GM18505 (cell line): ENCODE data around the gene CDHR4.
"Not testable (repeated sequence)": the region's sequence is repeated elsewhere in the genome, so short reads cannot be mapped to it uniquely, and the experiment has no call there.

Experiments
- ATAC-seq: cut with Tn5 transposase; IDR thresholded peaks from one replicate; pipeline ENCODE4 v1.9.1; 2021; ENCODE audit not compliant: unreplicated experiment
- POLR2A ChIP-seq: IDR thresholded peaks from 4 replicates; pipeline ENCODE4 v1.6.1; 2011; ENCODE audit warnings: borderline replicate concordance; ENCODE audit not compliant: insufficient read depth, insufficient read length; ENCODE audit errors: extremely low read depth

Gene CDHR4

DNA sequence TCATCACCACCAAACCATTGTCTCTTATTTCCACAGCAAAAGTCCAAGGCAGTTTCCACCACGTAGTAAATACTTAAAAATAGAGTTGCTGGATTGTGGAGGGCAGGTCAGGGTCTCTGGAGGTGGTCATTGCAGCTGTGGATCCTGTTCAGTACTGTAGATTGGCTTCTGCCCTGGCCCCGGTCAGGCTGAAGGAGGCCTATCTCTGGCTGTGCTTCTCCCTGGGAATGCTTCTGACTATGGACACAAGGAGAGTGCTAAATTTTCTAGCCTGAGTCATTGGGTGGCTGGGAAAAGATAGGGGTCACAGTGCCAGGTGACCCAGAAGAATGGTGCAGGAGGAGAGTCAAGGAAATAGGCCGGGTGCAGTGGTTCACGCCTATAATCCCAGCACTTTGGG lies 49.6 kb downstream of the CDHR4 start:
- no peak for ATAC-seq
- TF ChIP-seq POLR2A, result no peak

DNA sequence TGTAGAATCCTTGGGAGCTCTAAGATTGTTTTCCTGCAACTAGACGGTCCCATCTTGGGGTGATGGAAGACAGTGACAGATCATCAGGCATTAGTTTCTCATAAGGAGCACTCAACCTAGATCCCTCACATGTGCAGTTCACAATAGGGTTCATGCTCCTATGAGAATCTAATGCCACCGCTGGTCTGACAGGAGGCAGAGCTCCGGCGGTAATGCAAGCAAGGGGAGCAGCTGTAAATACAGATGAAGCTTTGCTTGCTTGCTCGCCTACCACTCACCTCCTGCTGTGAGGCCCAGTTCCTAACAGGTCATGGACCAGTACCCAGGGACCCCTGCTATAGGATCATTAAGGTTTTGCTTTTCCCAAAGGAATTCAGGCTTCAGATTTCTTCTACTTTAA lies 50.8 kb downstream of the CDHR4 start:
- not testable (repeated sequence) for ATAC-seq

DNA sequence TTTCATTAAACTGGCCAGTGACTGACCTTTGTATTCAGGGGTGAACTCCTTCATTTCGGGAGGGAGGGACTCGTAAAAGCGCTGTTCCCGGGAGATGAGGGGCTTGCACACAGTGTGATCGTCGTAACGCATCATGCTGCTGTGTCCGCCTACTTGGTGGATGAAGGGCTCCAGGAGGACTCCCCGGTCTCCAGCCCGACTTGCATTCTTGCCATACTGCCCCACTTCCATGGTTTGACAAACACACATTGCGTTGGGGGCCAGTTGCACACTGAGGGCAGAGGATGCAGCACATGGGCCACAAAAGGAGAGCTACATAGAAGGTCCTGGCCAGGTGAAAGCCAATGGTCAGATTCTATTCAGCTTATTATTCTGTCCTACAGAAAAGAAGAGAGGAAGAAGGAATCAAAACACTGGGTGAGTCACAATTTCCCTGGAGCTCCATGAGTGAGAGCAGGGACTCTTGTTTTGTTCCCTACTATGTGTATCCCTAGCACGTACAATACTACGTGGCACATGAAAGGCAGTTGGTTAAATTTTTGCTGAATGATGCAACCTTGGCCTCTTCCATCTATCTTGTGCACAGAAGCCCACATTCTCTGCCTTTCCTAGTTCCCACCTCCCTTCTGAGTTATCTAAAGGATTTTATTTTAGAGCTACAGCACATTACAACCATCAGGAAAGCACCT lies 51.7 kb downstream of the CDHR4 start:
- no peak for TF ChIP-seq POLR2A
- no peak for ATAC-seq

GRCh38 chr3:49745986-49746385 lies 53.7 kb downstream of the CDHR4 start:
- TF ChIP-seq POLR2A, result no peak
- ATAC-seq, result no peak
